Left lung (tissue), 10 donors: ENCODE results near the gene FRMD4A. TPM values are rescaled to one million over a fixed set of nuclear protein-coding genes. Genes with fewer than 3 reads are reported as not detected.
A peak's percentile ranks its signal among the peaks of the same experiment; 100 is the strongest.

Source experiments
- ATAC-seq: fragments of 200-7000 bp; cut with Tn5 transposase; one replicate; pipeline ENCODE4 v1.9.1; 2020; ENCODE audit warnings: moderate library complexity
- DNase-seq, 4 donors: peaks; one replicate each; pipeline ENCODE4 v3.0.0-alpha.2; 2013 to 2020
- H3K27ac ChIP-seq, 2 donors: fragments of 200-600 bp; sonication (generic) in 1 of 2; one replicate each; pipeline versions ENCODE4 v1.5.0 to v1.8.0; 2020 to 2021
- H3K27me3 ChIP-seq, 2 donors: fragments of 200-600 bp; sonication (generic) in 1 of 2; one replicate each; pipeline versions ENCODE4 v1.5.0 to v1.8.0; 2020 to 2021
- H3K36me3 ChIP-seq, 2 donors: fragments of 200-600 bp; sonication (generic) in 1 of 2; one replicate each; pipeline versions ENCODE4 v1.5.0 to v1.8.0; 2020 to 2021
- H3K4me1 ChIP-seq, 2 donors: fragments of 200-600 bp; one replicate each; pipeline ENCODE4 v1.8.0; 2021
- H3K4me3 ChIP-seq, 2 donors: fragments of 200-600 bp; sonication (generic) in 1 of 2; one replicate each; pipeline versions ENCODE4 v1.5.0 to v1.8.0; 2020 to 2021; ENCODE audit warnings: mild to moderate bottlenecking in 1 of 2
- H3K9me3 ChIP-seq, 2 donors: fragments of 200-600 bp; sonication (generic) in 1 of 2; one replicate each; pipeline versions ENCODE4 v1.5.0 to v1.8.0; 2020 to 2021
- intact Hi-C, 2 donors: fragments of 100-400 bp; cut with DNase I; formaldehyde crosslinking; loops; one replicate each; pipeline versions ENCODE4 v1.11.2 to v1.14.2; 2022
- polyA plus RNA-seq, 6 donors: library from polyadenylated mRNA; unstranded; fragments of 120-200 nt; gene quantifications; one replicate each; pipeline ENCODE4 v1.2.1, GENCODE V29; 2013; ENCODE audit not compliant: insufficient read length in 6 of 6
- total RNA-seq, 2 donors: library from RNA; stranded (reverse); fragmentation: NEBNext Ultra II Directional; extraction: Animal tissue kit (Norgen Biotek cat#: 25700); gene quantifications; one replicate each; pipeline ENCODE4 v1.2.1, GENCODE V29; 2021
- TF ChIP-seq, protein P1 (sequence below), 2 donors: fragments of 200-600 bp; sonication (generic) in 1 of 2; IDR thresholded peaks; one replicate each; pipeline versions ENCODE4 v1.5.0 to v1.8.0; 2021; ENCODE audit warnings: antibody characterized with exemption in 2 of 2
- donor health status: DM: no; HTN: yes; CAD: no.
- donor health status: DM: no; HTN: no; CAD: no.

Gene FRMD4A
- total and polyA plus RNA-seq, 8 donors = 33.9 to 62.8 (median 57.0) TPM

DNA sequence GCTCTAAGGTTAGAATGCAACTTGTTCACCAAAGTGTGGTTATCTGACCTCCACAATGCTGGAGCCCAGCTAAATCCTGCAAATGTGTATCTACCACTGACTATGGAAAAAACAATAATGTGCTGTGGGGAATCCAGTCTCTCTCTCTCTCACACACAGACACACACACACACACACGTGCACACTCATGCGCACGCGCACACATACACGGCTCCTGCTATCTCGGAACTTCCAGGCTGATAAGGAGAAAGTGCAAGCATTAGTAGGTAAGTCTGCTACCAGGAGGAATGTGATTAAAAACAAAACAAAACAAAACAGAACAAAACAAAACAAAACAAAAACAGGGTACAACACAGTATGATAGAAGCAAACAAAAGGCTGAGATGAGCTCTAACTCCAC is 205.2 kb downstream of the FRMD4A start:
- Histone ChIP-seq H3K36me3 (no peaks in the 10 kb centered on the region), H3K4me1 (no peaks in the 10 kb centered on the region), H3K27ac (no peak overlapping the region), H3K27me3 (no peaks in the 10 kb centered on the region), H3K9me3 (no peaks in the 10 kb centered on the region), H3K4me3 (no peak overlapping the region)
- intact Hi-C loops = no loop called here
- TF ChIP-seq, protein P1, sequence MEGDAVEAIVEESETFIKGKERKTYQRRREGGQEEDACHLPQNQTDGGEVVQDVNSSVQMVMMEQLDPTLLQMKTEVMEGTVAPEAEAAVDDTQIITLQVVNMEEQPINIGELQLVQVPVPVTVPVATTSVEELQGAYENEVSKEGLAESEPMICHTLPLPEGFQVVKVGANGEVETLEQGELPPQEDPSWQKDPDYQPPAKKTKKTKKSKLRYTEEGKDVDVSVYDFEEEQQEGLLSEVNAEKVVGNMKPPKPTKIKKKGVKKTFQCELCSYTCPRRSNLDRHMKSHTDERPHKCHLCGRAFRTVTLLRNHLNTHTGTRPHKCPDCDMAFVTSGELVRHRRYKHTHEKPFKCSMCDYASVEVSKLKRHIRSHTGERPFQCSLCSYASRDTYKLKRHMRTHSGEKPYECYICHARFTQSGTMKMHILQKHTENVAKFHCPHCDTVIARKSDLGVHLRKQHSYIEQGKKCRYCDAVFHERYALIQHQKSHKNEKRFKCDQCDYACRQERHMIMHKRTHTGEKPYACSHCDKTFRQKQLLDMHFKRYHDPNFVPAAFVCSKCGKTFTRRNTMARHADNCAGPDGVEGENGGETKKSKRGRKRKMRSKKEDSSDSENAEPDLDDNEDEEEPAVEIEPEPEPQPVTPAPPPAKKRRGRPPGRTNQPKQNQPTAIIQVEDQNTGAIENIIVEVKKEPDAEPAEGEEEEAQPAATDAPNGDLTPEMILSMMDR (IDR thresholded peaks at IDR 0.05) = no peak
- no peak for ATAC-seq
- DNase-seq = no peak

DNA sequence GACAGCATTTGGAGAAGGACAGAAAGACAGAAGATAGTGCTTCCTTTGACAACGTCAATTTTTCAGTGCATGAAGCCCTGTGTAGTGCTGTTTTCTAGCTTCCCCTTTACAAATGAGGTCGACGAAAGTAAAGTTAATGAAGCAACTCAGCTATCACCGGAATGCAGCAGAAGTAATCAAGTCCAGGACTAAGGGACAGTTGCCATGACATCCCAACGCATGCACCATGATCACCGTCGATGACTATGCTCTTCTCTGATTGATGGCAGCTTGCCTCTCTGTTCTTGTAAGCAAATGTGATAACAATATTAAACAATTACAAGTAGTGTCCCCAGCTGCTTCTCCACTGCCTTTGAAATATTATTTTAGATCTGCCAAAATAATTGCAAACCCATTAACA is 205.8 kb downstream of the FRMD4A start:
- intact Hi-C loops = no loop called here
- Histone ChIP-seq H3K36me3 (no peaks in the 10 kb centered on the region), H3K4me3 (no peak overlapping the region), H3K27me3 (no peaks in the 10 kb centered on the region), H3K9me3 (no peaks in the 10 kb centered on the region), H3K4me1 (no peaks in the 10 kb centered on the region), H3K27ac (no peak overlapping the region)
- ATAC-seq = no peak
- TF ChIP-seq, protein P1 (IDR thresholded peaks at IDR 0.05) = no peak
- no peak for DNase-seq

DNA sequence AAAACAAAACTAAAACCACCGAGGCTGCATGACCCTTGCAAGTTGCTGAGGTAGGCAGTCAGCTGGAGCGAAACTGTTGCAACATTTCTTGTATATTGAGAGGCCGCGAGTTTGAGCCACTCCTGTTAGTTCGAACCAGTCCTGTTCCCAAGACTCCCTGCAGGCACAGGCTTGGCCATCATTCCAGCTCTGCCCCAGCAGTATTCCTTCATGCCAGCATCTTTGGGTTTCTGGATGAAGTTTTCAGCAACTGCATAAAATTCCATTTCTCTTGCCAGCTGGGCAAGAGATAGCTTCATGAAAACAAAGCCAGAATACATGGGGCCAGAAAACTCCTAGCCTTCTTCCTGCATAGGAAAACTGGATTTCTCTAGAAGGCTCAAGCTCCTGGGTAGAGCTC is 207.6 kb downstream of the FRMD4A start:
- ATAC-seq (no peak), DNase-seq (no peak)
- Histone ChIP-seq H3K4me1 (no peaks in the 10 kb centered on the region), H3K9me3 (no peaks in the 10 kb centered on the region), H3K36me3 (no peaks in the 10 kb centered on the region), H3K4me3 (no peak overlapping the region), H3K27me3 (no peaks in the 10 kb centered on the region), H3K27ac (no peak overlapping the region)
- TF ChIP-seq, protein P1 (IDR thresholded peaks at IDR 0.05) = no peak
- intact Hi-C loops = no loop called here

DNA sequence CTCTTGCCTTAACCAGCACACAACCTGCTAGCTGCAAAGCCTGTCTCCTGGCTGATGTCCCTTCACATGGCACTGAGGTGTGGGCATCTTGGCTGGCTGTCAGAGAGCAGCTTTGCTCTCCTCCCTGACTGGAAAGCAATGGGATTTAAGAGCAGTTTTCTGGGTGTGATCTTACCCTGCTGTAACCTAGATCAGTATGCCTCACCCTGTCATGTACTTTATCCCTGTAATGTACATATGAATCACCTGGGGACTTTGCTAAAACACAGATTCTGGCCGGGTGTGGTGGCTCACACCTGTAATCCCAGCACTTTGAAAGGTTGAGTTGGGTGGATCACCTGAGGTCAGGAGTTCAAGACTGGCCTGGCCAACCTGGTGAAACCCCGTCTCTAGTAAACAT is 209.9 kb downstream of the FRMD4A start:
- Histone ChIP-seq H3K36me3 (no peaks in the 10 kb centered on the region), H3K27me3 (no peaks in the 10 kb centered on the region), H3K27ac (no peak overlapping the region), H3K9me3 (no peaks in the 10 kb centered on the region), H3K4me1 (no peaks in the 10 kb centered on the region), H3K4me3 (no peak overlapping the region)
- TF ChIP-seq, protein P1 (IDR thresholded peaks at IDR 0.05) = no peak
- DNase-seq = no peak
- no peak for ATAC-seq
- intact Hi-C loops = no loop called here

DNA sequence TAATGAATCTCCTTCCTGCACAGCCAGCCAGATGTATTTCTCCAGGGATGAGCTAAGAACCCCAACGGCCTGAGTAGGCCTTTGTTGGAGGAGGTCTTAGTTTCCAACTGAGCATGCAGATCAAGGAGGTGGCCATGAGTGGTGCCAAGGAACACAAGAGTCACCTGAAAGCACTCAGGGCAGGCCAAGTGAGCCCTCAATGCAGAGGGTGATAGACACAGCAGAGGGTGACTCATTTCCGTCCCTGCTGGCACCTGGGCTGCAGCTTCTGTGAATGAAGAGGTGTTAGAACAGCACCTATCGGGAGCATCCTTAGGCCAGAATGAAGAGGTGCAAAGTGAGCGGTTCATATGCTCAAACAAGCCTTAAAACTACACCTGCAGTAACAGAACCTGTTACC is 211.8 kb downstream of the FRMD4A start:
- intact Hi-C loops = no loop called here
- H3K9me3 ChIP-seq = no peaks in the 10 kb centered on the region
- no peak overlapping the region for H3K4me3 ChIP-seq
- DNase-seq (peak in 1 of 4 donors; percentile 53), ATAC-seq (peak; percentile 84)
- H3K27ac ChIP-seq = no peak overlapping the region
- H3K36me3 ChIP-seq = no peaks in the 10 kb centered on the region
- TF ChIP-seq, protein P1 (IDR thresholded peaks at IDR 0.05) = no peak
- H3K27me3 ChIP-seq = no peaks in the 10 kb centered on the region
- no peaks in the 10 kb centered on the region for H3K4me1 ChIP-seq
